ENCODE results near the gene ADCYAP1. TPM values are rescaled to one million over a fixed set of nuclear protein-coding genes. Genes with fewer than 3 reads are reported as not detected.

Gene ADCYAP1
- total RNA-seq, 1 experiment from 2014 or later: 0.36 TPM

- H2AFZ ChIP-seq (ENCODE audit: low read length): no peak overlapping the region
- H3K27me3 ChIP-seq (ENCODE audit: low read length): peaks cover 75% of the 10 kb centered on the region
- H3K4me2 ChIP-seq (ENCODE audit: low read length): no peak overlapping the region
- no peaks in the 10 kb centered on the region for H3K9me3 ChIP-seq (ENCODE audit: low read length)
- no peaks in the 10 kb centered on the region for H3K9me2 ChIP-seq (replicated peaks; ENCODE audit: low read length)
- H3K9ac ChIP-seq (ENCODE audit: low read length): no peak overlapping the region
- 0 out of 2 replicates have a peak, but pooled peaks cover 4% of the 10 kb centered on the region for H3K4me1 ChIP-seq (ENCODE audit: insufficient read depth, low read length)
- TF ChIP-seq EZH2phosphoT487 (IDR thresholded peaks at IDR 0.05; ENCODE audit: borderline replicate concordance, low read length) (no peak), CTCF (conservative IDR thresholded peaks at IDR 0.05; ENCODE audit: low read depth, low read length) (no peak), EZH2 (IDR thresholded peaks at IDR 0.05; ENCODE audit: low read length, unreplicated experiment) (no peak)
- BruUV-seq (replicated peaks): no TSS peak
- H3F3A ChIP-seq (ENCODE audit: low read length, unreplicated experiment): no peaks in the 10 kb centered on the region
- intact Hi-C loops (cut with micrococcal nuclease): no loop called here
- ChIA-PET CTCF (no interaction called here), POLR2A (ENCODE audit: unreplicated experiment) (no interaction called here)
- no peaks in the 10 kb centered on the region for H4K20me1 ChIP-seq (ENCODE audit: low read length)
- no peak overlapping the region for H3K4me3 ChIP-seq (ENCODE audit: low read length)
- H3K27ac ChIP-seq (ENCODE audit: low read length): no peak overlapping the region
- DNase-seq: no peak
- H3K79me2 ChIP-seq (ENCODE audit: low read length): no peaks in the 10 kb centered on the region
- no peaks in the 10 kb centered on the region for H3K36me3 ChIP-seq (ENCODE audit: low read depth, low read length)
- ATAC-seq: no peak
Observed at GRCh38 chr18:911486-911885, 6.8 kb downstream of the ADCYAP1 start.

- intact Hi-C loops (cut with micrococcal nuclease): no loop called here
- H3K79me2 ChIP-seq (ENCODE audit: low read length): no peaks in the 10 kb centered on the region
- no peak overlapping the region for H3K9ac ChIP-seq (ENCODE audit: low read length)
- H4K20me1 ChIP-seq (ENCODE audit: low read length): no peaks in the 10 kb centered on the region
- ChIA-PET CTCF (no interaction called here), POLR2A (ENCODE audit: unreplicated experiment) (no interaction called here)
- no peak overlapping the region for H3K27ac ChIP-seq (ENCODE audit: low read length)
- no peak overlapping the region for H3K4me3 ChIP-seq (ENCODE audit: low read length)
- no peaks in the 10 kb centered on the region for H3F3A ChIP-seq (ENCODE audit: low read length, unreplicated experiment)
- H3K36me3 ChIP-seq (ENCODE audit: low read depth, low read length): no peaks in the 10 kb centered on the region
- H3K4me1 ChIP-seq (ENCODE audit: insufficient read depth, low read length): no peaks in the 10 kb centered on the region
- DNase-seq (no peak), ATAC-seq (no peak)
- no peak overlapping the region for H2AFZ ChIP-seq (ENCODE audit: low read length)
- peaks cover 52% of the 10 kb centered on the region for H3K27me3 ChIP-seq (ENCODE audit: low read length)
- H3K4me2 ChIP-seq (ENCODE audit: low read length): no peak overlapping the region
- H3K9me2 ChIP-seq (replicated peaks; ENCODE audit: low read length): no peaks in the 10 kb centered on the region
- TF ChIP-seq CTCF (conservative IDR thresholded peaks at IDR 0.05; ENCODE audit: low read depth, low read length) (no peak), EZH2 (IDR thresholded peaks at IDR 0.05; ENCODE audit: low read length, unreplicated experiment) (no peak), EZH2phosphoT487 (IDR thresholded peaks at IDR 0.05; ENCODE audit: borderline replicate concordance, low read length) (no peak)
- H3K9me3 ChIP-seq (ENCODE audit: low read length): no peaks in the 10 kb centered on the region
- no TSS peak for BruUV-seq (replicated peaks)
Observed at GRCh38 chr18:916562-916961, 11.9 kb downstream of the ADCYAP1 start.

- DNase-seq (no peak), ATAC-seq (no peak)
- no peak overlapping the region for H2AFZ ChIP-seq (ENCODE audit: low read length)
- peaks cover 39% of the 10 kb centered on the region for H3K27me3 ChIP-seq (ENCODE audit: low read length)
- H3K9ac ChIP-seq (ENCODE audit: low read length): no peak overlapping the region
- H3K9me2 ChIP-seq (replicated peaks; ENCODE audit: low read length): no peaks in the 10 kb centered on the region
- no peaks in the 10 kb centered on the region for H4K20me1 ChIP-seq (ENCODE audit: low read length)
- H3F3A ChIP-seq (ENCODE audit: low read length, unreplicated experiment): no peaks in the 10 kb centered on the region
- H3K79me2 ChIP-seq (ENCODE audit: low read length): no peaks in the 10 kb centered on the region
- no peak overlapping the region for H3K4me3 ChIP-seq (ENCODE audit: low read length)
- CTCF ChIA-PET: no interaction called here
- POLR2A ChIA-PET (ENCODE audit: unreplicated experiment): no interaction called here
- no peak overlapping the region for H3K27ac ChIP-seq (ENCODE audit: low read length)
- H3K4me1 ChIP-seq (ENCODE audit: insufficient read depth, low read length): no peaks in the 10 kb centered on the region
- intact Hi-C loops (cut with micrococcal nuclease): no loop called here
- no peaks in the 10 kb centered on the region for H3K36me3 ChIP-seq (ENCODE audit: low read depth, low read length)
- BruUV-seq (replicated peaks): no TSS peak
- H3K4me2 ChIP-seq (ENCODE audit: low read length): no peak overlapping the region
- TF ChIP-seq EZH2 (IDR thresholded peaks at IDR 0.05; ENCODE audit: low read length, unreplicated experiment) (no peak), CTCF (conservative IDR thresholded peaks at IDR 0.05; ENCODE audit: low read depth, low read length) (no peak), EZH2phosphoT487 (IDR thresholded peaks at IDR 0.05; ENCODE audit: borderline replicate concordance, low read length) (no peak)
- H3K9me3 ChIP-seq (ENCODE audit: low read length): no peaks in the 10 kb centered on the region
Observed at GRCh38 chr18:919078-919477, 14.4 kb downstream of the ADCYAP1 start.

Measured in PC-3 (cell line).